Left renal pelvis (tissue), 4 donors: ENCODE data around the gene COMP. TPM values are rescaled to one million over a fixed set of nuclear protein-coding genes. Genes with fewer than 3 reads are reported as not detected.

Source experiments
- DNase-seq, 4 donors: peaks; one replicate each; pipeline ENCODE4 v3.0.0-alpha.2; 2013; ENCODE audit warnings: low read depth in 4 of 4, low spot score in 3 of 4
- polyA plus RNA-seq, 4 donors: library from polyadenylated mRNA; unstranded; fragments of 120-200 nt; gene quantifications; one replicate each; pipeline ENCODE4 v1.2.1, GENCODE V29; 2013; ENCODE audit not compliant: insufficient read length in 4 of 4

COMP gene
- polyA plus RNA-seq, 4 donors = 0.20 to 0.45 (median 0.29) TPM

DNA sequence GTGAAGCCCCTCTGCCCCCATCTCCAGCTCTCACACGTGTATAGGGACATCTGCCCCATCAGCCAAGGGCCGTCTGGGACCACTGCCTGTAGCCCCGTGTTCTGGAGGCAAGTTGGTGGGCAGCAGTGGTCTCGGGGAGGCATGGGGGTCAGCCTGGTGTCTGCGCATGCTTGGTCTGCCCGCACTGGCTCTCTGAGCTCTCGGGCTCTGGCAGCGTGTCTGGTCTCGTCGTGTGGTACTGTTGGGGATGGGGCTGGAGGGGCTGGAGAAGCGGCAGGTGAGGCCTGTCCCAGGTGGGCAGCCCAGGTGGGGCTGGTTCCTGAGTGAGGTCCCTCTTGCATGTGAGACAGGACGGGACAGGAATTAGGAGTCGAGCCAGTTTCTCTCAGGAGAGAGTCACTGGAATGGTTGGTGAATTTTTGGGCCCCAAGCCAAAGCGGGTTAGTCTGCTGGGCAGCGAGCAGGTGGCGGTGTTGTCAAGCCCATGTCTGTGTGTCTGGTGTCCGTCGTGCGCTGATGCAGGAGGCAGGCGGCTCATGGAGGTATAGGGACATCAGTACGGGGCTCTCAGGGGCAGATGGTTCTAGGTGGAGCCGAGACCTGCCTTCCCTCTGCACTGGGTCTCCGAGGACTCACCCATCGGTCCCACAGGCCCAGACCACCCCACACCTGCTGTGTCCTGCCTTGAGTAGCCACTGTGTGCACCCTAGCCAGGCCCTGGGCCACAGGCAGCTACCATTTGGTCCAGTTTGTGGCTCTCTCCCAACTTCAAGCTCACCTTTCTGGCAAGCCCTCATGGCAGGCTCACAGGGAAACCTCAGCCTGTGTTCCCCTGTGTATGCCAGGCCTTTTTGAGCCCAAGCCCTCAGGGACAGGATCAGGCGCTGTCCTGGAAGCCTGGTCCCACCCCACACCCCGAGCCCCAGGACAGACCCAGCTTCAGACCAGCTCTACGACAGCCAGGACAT is 18.2 kb downstream of the COMP start:
- DNase-seq = no peak

DNA sequence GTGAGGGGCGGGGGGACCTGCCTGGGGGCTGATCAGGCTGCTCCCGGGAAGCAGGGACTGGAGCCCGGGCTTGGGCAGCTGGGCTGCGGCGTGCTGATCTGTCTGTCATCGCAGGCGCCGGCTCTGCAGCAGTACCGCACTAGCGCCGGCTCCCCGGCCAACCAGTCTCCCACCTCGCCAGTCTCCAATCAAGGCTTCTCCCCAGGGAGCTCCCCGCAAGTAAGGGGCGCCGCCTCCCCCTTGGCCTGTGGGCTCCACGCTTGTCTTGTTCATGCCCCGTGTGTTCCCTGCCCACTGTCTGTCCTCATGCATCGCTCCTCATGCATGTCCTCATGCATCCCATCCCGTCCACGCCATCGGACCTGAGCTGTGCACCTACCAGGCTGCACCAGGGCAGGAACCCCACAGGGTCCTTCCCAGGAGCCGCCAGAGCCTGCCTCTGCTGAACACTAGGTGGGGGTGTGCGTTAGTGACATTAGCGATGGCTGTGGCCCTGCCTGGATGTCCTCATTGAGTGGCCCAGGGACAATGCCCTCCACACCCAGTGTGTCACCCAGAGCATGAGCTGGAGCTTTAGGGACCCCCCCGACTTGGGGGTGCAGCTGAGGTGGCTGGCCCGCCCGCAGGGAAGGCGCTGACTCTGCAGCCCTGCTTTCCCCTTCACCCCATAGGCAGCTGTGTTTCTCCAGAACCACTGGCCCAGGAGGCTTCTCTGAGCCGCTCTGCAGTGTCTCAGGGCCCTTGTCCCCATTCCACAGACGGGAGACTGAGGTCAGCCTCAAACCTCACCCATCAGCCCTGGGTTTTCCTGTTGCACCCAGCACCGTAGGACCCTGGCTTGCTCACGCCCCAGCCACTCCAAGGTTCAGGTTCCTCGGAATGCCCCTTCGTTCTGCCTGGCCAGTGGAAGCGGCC is 19.5 kb downstream of the COMP start:
- no peak for DNase-seq

DNA sequence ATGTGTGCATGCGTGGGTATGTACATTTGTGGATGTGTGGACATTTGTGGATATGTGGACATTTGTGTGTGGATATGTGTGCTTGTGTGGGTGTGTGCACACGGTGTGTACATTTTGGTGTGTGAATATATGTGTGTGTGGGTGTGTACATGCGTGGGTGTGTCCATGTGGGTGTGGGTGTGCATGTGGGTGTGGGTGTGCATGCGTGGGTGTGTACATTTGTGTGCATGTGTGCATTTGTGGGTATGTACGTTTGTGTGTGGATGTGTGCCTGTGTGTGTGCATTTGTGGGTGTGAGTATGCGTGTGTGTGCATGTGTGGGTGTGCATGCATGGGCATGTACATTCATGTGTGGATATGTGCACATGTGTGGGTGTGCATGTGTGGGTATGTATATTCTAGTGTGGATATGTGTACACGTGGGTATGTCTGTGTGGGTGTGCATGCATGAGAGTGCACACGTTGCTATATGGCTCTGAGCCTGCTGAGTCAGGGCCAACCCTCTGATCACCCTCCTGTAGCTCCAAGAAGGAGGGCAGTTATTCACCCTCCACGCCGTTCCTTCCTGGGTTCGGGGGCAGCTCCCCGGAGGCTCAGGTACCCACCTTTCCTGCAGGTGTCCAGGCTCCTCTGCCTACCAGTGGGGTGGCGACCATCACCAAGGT is 20.3 kb downstream of the COMP start:
- no peak for DNase-seq

DNA sequence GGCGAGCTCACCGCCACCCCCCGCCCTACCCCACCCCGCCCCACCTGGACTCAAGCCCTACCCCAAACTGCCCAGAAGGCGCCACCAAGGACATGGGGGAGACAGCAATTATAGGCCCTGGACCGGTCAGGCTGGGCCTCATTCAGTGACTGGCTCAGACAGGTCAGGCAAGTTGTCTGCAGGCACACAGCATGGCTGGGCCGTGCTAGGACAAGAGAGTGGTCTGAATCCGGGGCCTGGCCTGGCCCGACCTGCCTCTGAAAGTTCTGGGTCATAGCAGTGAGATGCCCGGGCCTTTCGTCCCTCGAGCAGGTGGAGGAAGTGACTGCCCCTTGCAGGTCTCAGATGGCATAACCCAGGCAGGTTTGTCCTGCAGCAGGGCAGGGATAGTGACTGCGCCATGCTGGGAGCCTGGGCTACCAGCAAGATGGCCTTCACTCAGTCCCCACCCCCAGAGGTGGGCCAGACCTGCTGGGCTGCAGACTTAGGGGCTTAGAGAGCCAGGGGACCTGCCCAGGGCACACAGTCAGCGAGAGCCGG is 21.0 kb downstream of the COMP start:
- no peak for DNase-seq

GRCh38 chr19:18768997-18769891 is 21.9 kb downstream of the COMP start:
- DNase-seq = no peak

- no peak for DNase-seq
Measured at GRCh38 chr19:18768046-18768771, 22.9 kb downstream of the COMP start.

DNA sequence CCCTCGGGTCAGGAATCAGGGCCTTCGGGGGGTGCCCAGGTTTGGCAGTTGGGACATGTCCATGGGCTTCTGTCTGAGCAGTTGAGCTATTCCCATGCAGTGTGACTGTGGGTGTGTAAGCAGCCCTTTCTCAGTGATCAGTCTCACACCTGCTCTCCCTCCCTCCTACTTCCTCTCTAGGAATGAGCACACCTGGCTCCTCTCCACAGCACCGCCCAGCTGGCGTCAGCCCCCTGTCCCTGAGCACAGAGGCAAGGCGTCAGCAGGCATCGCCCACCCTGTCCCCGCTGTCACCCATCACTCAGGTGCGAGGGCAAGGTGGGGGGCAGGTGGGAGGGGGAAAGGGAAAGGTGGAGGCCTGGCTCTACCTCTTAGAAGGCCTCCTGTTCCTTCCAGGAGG is 25.9 kb downstream of the COMP start:
- no peak for DNase-seq

DNA sequence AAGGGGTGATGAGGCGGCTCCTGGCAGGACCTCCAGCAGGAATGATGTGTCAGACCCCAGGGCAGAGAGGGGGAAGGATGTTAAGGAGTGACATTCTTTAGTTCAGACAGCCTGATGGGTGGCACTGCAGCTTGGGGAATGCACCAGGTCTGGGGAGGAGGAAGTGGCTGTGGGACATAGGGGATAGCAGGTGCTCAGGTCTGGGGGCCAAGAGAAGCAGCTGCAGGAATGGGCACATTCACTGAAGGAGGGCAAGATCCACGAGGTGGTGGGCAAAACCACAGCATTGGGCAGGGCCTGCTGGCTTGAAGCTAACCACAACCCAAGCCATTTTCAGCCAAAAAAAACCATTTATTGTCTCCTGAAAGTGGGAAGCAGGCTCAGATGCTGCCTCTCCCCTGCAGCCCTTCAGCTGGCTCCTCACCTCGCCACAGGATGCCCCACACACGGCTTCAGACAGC is 26.5 kb downstream of the COMP start:
- no peak for DNase-seq

DNA sequence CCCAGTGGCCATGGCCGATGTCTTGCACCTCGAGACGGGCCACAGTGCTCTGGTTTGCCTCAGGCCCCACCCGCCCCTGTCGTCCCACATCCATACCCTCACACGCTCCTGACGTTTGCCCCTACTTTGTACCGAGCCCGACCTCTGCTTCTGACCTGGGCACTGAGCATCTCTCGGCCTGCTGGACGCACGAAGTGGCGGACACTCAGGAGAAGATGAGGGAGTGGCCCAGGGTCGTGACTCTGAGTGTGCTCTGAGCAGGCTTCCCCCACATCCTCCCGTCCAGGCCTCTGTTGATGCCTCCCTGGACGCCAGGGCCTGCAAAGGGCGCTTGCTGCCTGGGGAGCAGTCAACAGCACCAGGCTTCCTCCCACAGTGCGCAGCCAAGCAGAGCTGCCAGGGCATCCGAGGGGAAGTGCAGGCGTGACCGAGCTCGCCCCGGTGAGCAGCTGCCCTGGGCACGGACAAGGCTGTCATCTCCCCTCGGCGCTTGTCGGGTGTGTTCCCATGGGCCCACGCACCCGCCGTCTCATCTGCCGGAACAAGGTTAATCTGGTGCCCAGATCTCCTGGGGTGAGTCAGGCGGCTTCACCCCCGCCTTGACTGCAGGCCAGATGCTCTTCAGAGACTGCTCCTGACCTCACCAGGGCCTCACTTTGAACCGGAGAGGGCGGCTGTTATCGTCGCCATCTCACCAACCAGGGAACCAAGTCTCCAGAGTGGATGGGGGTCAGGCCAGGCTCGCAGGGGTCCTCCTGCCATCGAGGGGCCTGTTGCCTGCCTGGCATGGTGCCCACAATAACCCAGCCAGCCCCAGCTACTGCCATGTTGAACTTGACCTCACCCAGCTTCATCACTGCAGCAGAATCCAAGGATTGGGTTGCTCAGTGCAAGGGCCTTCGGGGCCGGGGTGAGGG is 27.2 kb downstream of the COMP start:
- DNase-seq = no peak

DNA sequence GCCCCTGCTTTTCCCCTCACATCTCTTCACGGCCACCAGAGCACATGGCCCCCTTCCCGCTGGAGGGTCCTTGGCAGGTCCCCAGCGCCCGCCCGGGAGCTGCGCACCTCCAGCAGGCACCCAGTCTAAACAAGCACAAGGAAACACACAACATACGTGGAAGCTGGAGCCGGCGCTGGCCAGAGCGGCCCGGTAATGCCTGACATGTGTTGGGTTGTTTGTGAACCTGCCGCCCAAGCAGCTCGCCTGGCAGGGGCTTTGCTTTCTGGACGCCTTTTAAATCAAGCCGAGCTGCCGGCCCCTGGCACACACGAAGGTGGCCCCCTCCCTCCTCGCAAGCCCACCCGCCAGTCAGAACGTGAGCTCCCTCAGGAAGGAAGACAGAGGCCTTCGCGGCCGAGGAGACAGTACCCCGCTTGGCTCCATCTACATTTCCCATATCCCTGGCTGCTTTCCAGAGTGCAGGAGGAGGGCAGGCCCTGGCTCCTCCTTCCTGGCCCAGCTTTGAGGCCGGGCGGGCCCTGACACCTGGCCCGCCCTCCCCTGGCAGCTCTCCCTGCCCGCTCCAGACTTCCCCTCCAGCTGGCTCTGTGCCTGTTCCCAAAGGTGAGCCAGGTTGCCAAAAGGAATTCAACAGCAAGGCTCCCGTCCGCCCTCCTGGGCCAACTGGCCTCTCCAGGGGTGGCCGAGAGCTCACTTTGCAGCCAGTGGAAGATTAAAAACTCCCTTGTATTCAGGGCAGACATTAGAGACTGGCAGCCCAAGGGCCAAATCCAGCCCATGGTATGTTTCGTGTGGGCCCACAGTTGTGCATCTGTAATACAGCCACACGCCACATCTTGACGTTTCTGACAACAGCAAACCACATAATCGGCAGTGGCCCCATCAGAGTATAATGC is 28.7 kb downstream of the COMP start:
- DNase-seq = no peak

GRCh38 chr19:18761531-18762110 is 29.5 kb downstream of the COMP start:
- no peak for DNase-seq

GRCh38 chr19:18760440-18761383 is 30.4 kb downstream of the COMP start:
- no peak for DNase-seq

GRCh38 chr19:18759995-18760426 is 31.1 kb downstream of the COMP start:
- no peak for DNase-seq

- no peak for DNase-seq
Measured at GRCh38 chr19:18759304-18759994, 31.7 kb downstream of the COMP start.

DNA sequence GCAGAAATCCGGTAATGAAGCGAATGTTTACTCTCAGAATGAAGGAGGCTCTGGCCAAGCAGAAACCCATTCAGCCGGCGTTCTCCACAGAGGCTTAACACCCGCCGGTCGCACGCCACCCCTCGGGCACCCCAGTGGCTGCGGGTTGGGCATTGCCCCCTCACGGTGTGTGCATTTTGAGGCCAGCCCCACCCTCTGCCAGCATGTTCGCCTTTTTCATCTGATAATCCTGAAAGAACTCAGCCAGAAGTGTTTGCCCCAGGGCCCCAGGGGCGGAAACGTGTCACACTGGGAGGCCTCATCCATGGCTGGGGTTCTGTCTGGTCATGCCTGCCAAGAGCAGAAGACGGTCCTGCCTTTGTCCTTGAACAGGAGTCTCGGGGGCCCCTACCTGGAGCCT is 34.2 kb downstream of the COMP start:
- no peak for DNase-seq
